Measurements from ENCODE around the gene LIN37. TPM values are rescaled to one million over a fixed set of nuclear protein-coding genes. Genes with fewer than 3 reads are reported as not detected.

LIN37 gene
- total and polyA plus RNA-seq, 9 of the 15 experiments (the other 6 are each of a cell fraction or from before 2014, with no cell fraction given), result 1.2 to 12.5 (median 8.6) TPM

DNA sequence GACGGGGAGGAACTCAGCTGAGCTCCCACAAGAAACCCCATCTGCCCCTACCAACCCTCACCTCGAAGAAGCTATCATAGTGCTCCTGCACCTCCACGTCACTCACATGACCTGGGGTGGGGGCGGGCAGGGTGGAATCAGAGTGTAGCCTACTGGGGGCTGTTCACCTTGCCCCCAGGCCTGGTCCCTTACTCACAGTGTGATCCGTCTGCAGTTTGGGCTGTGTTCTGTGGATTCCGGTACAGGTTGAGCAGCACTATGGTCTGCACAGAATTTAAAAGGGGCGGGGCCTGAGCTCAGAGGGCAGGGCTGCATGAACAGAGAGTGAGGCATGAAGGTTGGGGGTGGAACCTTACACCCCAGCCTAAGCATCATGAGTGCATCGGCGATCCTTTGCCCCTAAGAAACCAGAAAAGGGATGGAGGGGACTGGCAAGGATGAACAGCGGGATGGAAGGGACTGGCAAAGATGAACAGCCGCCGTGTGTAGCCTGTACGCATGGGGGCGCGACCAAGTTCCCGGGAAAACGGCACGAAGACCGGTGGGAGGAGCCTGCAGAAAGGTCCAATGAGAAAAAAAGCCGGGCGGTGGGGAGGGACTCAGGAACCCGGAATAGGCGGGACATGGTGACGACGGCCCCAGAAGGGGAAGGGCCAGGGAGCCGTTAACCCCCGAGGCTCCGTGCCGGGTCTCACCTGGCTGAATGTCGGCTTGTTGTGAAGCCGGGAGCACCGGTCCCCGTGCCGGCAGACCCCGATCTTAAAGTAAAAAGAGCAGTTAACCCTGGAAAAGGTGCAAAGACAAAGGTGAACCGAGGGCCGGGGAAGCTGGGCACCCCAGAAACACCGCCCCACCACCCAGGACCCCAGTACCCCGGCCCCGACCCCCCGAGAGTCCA is 3.7 kb upstream of the LIN37 start (continued):
- no peak for TF ChIP-seq YY1 (IDR thresholded peaks at IDR 0.05; ENCODE audit: borderline replicate concordance in 1 of 3, control insufficient read depth in 1 of 3, extremely low read depth in 1 of 3, insufficient read depth in 3 of 3, insufficient read length in 1 of 3, insufficient replicate concordance in 2 of 3, low read depth in 1 of 3, low read length in 2 of 3)
- TF ChIP-seq TCF3 (CRISPR knock-in tag; IDR thresholded peaks at IDR 0.05), result no peak
- TF ChIP-seq CAMTA2 (CRISPR knock-in tag; conservative IDR thresholded peaks at IDR 0.05), result no peak
- TF ChIP-seq ZBTB7A (IDR thresholded peaks at IDR 0.05; ENCODE audit: borderline replicate concordance, control insufficient read depth, low read depth, low read length), result peak; percentile 10; the same call in 1 of the 2 replicates
- TF ChIP-seq ZC3H8 (IDR thresholded peaks at IDR 0.05), result no peak
- TF ChIP-seq KDM4B (IDR thresholded peaks at IDR 0.05; ENCODE audit: borderline replicate concordance in 2 of 2, low read depth in 1 of 2), result no peak
- no peak for TF ChIP-seq NONO (IDR thresholded peaks at IDR 0.05; ENCODE audit: low read depth in 2 of 2, low read length in 1 of 2)
- no peak for TF ChIP-seq U2AF1 (optimal IDR thresholded peaks at IDR 0.05; ENCODE audit: low read depth, low read length)
- TF ChIP-seq, protein P1, sequence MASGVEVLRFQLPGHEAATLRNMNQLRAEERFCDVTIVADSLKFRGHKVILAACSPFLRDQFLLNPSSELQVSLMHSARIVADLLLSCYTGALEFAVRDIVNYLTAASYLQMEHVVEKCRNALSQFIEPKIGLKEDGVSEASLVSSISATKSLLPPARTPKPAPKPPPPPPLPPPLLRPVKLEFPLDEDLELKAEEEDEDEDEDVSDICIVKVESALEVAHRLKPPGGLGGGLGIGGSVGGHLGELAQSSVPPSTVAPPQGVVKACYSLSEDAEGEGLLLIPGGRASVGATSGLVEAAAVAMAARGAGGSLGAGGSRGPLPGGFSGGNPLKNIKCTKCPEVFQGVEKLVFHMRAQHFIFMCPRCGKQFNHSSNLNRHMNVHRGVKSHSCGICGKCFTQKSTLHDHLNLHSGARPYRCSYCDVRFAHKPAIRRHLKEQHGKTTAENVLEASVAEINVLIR (CRISPR knock-in tag; IDR thresholded peaks at IDR 0.05), result no peak
- TF ChIP-seq MTA3 (IDR thresholded peaks at IDR 0.05; ENCODE audit: borderline replicate concordance), result peak; percentile 15; the same call in 1 of the 2 replicates
- TF ChIP-seq, protein P2, sequence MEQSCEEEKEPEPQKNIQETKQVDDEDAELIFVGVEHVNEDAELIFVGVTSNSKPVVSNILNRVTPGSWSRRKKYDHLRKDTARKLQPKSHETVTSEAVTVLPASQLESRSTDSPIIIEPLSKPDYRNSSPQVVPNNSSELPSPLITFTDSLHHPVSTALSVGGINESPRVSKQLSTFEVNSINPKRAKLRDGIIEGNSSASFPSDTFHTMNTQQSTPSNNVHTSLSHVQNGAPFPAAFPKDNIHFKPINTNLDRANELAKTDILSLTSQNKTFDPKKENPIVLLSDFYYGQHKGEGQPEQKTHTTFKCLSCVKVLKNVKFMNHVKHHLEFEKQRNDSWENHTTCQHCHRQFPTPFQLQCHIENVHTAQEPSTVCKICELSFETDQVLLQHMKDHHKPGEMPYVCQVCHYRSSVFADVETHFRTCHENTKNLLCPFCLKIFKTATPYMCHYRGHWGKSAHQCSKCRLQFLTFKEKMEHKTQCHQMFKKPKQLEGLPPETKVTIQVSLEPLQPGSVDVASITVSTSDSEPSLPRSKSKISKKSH (CRISPR knock-in tag; IDR thresholded peaks at IDR 0.05), result no peak
- TF ChIP-seq PPARD (CRISPR knock-in tag; IDR thresholded peaks at IDR 0.05), result no peak
- TF ChIP-seq HNRNPK (IDR thresholded peaks at IDR 0.05; ENCODE audit: low read depth, low read length, poor library complexity, severe bottlenecking), result no peak
- 0 out of 2 replicates have a peak, but pooled peaks have one; percentile 12 for TF ChIP-seq CTBP1 (IDR thresholded peaks at IDR 0.05; ENCODE audit: borderline replicate concordance)
- TF ChIP-seq, protein P3, sequence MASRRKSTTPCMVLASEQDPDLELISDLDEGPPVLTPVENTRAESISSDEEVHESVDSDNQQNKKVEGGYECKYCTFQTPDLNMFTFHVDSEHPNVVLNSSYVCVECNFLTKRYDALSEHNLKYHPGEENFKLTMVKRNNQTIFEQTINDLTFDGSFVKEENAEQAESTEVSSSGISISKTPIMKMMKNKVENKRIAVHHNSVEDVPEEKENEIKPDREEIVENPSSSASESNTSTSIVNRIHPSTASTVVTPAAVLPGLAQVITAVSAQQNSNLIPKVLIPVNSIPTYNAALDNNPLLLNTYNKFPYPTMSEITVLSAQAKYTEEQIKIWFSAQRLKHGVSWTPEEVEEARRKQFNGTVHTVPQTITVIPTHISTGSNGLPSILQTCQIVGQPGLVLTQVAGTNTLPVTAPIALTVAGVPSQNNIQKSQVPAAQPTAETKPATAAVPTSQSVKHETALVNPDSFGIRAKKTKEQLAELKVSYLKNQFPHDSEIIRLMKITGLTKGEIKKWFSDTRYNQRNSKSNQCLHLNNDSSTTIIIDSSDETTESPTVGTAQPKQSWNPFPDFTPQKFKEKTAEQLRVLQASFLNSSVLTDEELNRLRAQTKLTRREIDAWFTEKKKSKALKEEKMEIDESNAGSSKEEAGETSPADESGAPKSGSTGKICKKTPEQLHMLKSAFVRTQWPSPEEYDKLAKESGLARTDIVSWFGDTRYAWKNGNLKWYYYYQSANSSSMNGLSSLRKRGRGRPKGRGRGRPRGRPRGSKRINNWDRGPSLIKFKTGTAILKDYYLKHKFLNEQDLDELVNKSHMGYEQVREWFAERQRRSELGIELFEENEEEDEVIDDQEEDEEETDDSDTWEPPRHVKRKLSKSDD (conservative IDR thresholded peaks at IDR 0.05; ENCODE audit: low read length), result no peak
- no peak for TF ChIP-seq NCOR1 (IDR thresholded peaks at IDR 0.05)
- TF ChIP-seq, protein P4, sequence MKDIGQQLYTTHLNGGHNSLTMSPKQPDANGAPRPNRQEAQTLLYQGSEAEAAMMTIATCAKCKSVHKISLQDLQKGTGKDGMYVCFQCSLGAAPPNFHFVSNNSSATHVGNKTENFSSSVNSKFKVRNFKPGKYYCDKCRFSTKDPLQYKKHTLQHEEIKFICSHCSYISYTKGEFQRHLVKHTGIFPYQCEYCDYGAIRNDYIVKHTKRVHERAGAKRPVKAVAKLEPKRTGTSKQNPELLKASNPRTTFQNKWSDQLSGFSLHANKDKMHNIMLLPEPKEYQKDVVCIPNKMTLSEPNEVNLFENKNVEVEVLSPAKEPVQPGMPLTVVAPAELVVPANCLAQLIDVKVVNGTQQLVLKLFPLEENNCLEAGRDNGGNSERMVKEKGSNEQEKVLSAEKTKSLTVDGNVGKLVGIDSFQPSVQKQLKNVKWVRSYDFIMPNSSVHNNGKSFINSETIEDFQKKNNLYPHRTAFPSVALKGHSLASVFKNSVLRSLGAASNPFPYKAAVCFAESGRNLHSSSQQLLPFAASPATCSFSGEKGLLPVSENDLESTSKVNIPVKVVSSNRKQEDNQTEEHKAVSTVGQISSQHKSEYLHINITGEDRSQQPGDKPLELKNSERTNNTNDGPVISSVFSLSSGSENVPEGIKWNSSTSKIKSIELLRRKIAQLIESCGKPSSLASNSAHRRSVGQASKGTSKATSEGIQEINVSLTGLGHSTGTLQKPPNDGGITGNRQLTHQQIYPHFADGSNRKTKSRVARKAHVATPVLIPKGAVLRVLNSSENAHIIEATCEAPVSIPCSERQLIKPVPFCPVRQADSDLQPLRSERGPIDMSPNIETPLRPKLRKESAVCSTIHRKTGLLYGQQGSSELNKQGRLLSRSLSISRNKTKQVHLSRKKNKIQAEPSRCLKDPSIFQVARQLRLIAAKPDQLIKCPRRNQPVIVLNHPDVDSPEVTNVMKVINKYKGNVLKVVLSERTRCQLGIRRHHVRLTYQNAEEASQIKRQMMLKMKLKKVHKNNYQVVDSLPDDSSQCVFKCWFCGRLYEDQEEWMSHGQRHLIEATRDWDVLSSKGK (CRISPR knock-in tag; IDR thresholded peaks at IDR 0.05), result no peak

Data from K562 (cell line).